ENCODE results near the gene LENG8.
A peak's percentile ranks its signal among the peaks of the same experiment; 100 is the strongest.

- TF ChIP-seq CTCF (conservative IDR thresholded peaks at IDR 0.05) (peak; percentile 69), ZFX (IDR thresholded peaks at IDR 0.05) (no peak)
These were observed 9.7 kb upstream of the LENG8 start for GRCh38 chr19:54439174-54439851.

Data from C4-2B (cell line).